CD4-positive, alpha-beta T cell treated with Interleukin-21 for 1 hour (primary cell): ENCODE measurements around the gene HSD17B8.

Experiments
- DNase-seq: peaks from one replicate; pipeline ENCODE4 v3.0.0-alpha.2; 2020

HSD17B8 gene

GRCh38 chr6:33204415-33205190 lies at the start of gene HSD17B8:
TSS of gene HSD17B8 (plus strand) at chr6:33204655. CDS start at chr6:33204669, 14 bp downstream.
- DNase-seq = peak; percentile 94

GRCh38 chr6:33156561-33156960 lies 47.9 kb upstream of the HSD17B8 start:
- DNase-seq = no peak

DNA sequence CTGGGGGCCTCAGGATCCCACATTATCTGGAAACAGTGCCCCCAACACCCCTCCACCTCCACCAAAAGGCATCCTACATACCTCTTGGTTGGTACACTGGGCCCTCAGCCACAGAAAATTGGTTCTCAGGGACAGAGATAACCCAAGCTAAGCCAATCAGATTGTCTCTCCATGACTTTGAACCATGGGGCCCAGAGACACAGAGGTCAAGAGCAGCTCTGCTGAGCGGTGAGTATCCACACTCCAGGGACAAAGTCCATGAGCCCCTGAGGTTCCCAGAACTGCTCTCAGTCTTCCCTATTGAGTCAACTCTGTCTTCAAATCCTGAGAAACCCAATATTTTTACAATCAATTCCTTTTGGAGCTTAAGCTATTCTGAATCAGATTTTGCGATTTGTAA lies 47.5 kb upstream of the HSD17B8 start:
- no peak for DNase-seq

- DNase-seq = no peak
Observed at GRCh38 chr6:33160096-33160495, 44.4 kb upstream of the HSD17B8 start.

DNA sequence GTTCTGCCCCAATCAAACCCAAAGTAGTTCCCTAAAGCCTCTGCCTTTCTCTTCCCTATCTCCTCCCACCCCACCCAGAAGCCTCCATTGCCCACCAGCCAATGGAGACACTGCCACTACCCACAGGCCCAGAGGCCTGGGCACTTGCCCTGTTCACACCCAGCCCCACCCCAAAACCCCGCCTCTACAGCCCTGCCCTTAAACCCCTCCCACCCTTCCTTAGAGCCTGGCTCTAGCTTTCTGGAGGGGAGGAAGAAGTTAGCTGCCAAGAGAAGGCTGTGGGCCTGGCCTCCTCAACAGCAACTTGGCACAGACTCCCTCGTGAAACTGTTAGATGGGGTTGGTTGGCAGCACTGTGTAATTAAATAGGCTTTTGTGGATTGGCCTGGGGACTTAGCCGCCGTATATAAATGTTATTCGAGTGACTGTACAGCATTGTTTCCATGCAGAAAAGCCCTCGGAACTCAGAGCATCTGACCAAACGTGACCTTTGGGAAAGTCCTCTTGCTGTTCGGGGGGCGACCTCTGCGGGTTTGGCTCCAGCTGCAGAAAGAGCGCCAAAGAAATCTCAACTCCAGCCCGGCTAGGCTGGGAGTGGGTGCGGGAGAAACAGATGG lies 43.6 kb upstream of the HSD17B8 start:
- no peak for DNase-seq

DNA sequence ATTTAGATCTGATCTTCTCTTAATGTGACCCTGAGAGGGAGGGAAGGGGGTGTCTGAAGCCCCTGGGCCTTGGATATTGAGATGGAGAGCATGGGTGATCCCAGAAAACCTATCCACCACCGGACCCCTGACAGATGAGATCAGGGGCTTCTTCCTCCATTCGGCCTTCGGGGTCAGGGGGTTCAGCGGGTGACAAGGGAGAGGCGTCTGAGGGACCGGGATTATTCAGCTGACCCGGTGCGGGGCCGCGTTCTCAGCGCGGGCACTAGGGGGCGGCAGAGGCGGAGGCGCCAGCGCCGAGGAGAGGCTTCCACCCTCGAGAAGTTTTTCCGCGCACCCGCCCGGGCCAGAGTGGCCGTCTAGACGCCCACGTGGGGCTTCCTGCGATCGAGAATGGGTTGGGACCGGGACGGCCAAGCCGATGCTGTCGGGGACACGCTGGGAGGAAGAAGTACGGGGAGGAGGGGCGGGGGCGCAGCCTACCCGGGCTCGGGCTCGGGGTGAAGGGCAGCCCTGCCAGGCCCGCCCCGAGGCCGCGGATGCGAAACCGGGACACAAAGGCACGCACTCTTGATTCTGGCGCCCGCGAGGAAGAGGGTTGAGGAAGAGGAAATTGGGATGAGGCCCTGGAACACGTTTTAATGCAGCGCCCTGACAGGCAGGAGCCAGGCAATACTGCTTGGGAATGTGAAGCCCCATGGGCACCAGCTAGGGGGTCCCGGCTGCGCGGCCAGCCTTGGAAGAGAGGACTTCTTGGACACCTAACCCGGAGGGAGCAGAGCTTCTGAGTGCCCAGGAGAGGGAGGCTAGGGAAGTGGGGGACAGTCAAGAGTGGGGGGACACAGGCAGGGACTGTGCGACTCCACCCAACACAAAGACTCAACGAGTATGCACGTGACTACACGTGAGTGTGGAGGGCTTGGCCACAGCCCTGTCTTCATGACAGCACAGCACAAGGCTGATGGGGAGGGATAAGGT lies 42.8 kb upstream of the HSD17B8 start:
- DNase-seq = peak; percentile 84

DNA sequence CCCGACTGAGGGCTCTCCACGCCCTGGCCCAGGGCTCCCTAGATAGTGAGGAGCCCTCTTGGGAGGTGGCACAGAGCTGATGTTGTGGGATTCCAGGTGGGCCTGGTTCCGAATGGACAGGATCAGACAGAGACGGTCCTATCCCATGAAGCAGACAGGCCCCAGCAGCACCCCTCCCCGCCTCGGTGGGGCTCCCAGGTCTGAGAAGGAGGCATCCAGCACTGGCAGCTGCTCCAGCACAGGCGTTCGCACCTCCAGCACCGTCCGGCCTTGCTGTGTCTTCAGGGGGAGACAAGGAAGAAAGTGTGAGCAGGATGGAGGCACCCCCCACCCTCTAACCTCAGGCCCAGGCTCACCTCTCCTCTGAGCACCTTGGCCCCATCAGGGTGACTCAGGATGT lies 40.9 kb upstream of the HSD17B8 start:
- no peak for DNase-seq

GRCh38 chr6:33164176-33164575 lies 40.3 kb upstream of the HSD17B8 start:
- DNase-seq = no peak

DNA sequence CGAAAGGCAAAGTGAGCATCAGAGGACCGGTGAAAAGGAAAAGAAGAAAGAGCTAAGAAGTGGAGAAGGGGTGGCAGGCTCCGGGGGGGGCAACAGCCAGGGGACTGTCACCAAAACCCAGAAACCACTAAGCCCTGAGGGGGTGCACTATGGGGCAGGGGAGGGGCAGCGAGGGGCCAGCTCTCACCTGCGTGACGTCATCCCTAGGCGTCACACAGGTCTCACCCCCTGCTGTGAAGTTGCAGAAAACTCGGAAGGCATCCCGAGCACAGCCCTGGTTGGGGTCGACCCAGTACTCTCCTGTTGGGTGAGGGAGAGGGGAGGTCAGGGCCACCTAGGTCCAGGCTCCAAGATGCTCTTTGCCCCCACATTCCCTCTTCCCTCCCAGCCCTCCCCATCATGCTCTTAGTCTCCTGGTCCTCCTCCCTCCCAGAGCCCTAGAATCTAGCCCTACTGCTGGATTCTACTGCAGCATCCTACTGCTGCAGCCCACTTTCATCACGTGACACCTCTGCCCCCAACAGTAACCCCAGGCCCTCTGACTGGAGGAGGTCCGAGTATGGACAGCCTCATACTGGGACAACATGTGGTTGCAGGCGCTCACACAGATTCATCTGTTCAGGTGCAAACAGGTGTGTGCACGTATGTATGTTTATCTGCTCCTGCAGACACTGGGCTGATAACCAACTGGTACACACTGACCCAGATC lies 39.6 kb upstream of the HSD17B8 start:
- DNase-seq = no peak

DNA sequence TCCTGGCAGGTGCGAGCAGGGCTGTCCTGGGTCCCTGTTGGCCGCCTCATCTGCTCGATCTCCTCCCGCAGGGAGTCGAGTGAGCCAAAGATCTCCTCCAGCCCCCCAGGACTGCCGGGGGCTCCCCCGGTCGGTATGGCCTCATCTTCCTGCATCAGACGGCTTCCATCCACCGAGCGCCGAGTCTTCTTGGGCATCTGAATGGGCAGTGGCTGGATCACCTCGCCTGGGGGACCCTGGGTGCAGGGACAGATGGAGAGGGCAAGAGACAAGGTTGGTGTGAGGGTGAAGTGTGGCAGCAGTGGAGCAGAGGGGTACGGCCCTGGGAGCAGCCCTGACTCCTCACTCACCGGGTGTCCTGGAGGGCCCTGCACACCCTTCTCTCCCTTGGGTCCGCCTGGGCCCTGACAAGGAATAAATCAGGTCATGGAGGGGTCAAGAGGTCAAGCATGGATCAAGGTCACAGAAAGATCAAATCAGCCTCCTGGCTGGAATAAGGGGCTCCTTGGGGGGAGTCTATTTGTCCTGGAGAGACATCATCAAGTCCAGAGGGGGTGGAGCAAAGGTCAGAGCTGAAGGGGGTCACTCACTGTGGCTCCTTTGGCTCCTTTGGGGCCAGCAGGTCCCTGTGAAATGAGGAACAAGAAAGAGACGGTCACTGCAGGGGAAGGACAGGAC lies 38.7 kb upstream of the HSD17B8 start:
- no peak for DNase-seq

DNA sequence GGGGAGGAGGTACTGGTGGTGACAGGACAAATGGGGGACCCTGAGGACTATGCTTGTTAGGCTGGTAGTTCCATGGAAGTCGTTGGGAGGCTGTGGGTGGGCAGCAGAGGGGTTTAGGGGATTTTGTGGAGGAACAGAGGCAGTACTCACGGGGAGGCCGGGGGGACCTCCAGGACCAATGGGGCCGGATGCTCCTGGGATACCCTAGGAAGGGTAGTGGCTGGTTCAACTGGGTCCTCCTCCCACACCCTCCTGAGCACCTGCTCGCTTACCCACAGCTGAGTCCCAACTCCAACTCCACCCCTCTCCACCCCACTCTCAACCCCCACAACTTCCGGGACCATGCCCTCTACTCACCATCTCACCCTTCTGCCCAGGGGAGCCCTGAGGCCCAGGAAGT lies 38.1 kb upstream of the HSD17B8 start:
- no peak for DNase-seq

- no peak for DNase-seq
Observed at GRCh38 chr6:33166811-33167210, 37.6 kb upstream of the HSD17B8 start.

GRCh38 chr6:33167374-33168283 lies 36.8 kb upstream of the HSD17B8 start:
- DNase-seq = no peak

- DNase-seq = no peak
Observed at GRCh38 chr6:33168284-33168601, 36.2 kb upstream of the HSD17B8 start.

DNA sequence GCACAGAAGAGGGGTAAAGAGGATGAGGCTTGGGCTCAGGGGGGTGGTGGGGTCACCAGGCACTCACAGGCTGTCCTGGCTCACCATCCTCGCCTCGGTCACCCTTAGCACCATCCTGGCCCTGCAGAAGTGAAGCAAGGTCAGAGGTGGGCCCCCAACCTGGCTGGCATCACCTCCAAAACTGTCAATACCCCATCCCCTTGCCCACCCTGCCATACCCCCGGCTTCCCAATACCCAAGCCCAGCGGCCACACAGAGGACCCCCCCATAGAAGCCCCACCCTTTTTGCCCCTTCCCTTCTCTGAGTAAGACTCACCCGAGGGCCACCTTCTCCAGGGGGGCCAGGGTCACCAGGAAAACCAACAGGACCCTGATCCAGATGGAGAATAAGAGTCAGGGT lies 35.8 kb upstream of the HSD17B8 start:
- no peak for DNase-seq

DNA sequence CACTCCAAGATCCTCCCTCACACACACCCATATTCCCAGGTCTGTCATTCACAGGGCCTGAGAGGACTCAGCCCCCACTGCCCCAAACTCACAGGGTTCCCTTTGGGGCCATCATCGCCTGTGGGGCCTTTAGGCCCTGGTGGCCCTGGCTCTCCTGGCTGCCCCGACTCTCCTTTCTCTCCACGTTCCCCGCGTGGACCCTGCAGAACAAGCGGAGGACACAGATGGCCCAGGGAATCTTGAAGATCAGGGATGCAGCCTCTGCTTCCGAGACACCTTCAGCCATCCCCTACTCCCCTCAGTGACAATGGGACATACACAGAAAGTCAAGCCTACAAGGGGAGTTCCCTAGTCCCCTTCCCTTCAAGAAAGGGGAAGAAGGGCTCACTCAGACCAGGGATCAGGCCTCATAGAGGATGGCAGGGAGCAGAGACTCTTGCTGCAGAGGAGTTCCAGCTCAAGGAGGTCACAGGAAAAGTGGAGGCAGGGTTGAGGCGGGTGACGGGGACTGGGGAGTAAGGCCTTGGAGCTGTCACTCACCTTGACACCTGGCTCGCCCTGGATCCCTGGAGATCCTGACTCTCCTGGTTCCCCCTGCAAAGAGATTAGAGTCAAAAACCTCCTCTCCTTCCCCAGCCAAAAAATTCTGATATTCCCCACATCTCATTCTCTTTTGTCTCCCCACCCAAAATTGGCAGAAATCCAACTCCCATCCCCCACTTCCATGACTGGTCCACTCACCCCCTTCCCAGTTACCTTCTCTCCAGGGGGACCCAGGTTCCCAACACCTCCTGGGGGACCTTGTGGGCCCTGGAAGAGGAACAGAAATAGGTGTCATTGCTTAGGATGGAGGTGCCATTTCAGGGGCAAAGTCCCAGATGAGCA lies 34.9 kb upstream of the HSD17B8 start:
- no peak for DNase-seq

DNA sequence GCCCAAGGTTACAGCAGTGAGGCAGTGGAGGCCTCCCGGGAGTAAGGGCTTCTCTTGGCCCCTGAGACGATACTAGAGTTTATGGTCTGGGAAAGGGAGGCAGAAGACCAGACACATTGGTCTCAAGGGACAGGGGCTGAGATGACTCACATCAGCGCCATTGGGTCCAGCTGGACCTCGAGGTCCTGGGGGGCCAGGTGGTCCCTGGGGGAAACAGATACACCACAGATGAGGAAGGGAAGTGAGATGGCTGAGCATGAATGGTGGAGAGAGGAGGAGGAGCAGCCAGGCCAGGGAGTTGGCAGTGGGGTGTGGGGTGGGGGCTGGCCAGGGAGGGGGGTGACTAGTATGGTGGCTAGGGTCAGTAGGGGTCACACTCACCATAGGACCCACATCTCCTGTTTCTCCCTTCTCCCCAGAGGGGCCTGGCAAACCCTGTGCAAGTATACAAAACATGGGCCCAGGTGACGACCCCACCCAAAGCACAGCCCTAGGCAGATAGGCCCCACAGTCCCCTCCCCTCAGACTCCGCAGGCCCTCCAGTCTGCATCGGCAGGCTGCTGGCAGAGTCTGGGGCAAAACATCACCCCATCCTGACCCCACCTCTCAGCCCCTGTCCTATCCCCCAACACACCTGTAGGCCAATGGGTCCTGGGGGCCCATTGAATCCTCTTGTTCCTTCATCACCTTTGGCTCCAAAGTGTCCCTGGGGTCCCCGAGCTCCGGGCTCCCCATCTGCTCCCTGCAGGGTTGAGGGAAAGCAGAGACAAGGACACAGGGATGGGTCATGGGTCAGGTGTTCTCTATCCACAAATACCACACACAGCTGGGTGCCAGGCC lies 34.1 kb upstream of the HSD17B8 start:
- DNase-seq = no peak

DNA sequence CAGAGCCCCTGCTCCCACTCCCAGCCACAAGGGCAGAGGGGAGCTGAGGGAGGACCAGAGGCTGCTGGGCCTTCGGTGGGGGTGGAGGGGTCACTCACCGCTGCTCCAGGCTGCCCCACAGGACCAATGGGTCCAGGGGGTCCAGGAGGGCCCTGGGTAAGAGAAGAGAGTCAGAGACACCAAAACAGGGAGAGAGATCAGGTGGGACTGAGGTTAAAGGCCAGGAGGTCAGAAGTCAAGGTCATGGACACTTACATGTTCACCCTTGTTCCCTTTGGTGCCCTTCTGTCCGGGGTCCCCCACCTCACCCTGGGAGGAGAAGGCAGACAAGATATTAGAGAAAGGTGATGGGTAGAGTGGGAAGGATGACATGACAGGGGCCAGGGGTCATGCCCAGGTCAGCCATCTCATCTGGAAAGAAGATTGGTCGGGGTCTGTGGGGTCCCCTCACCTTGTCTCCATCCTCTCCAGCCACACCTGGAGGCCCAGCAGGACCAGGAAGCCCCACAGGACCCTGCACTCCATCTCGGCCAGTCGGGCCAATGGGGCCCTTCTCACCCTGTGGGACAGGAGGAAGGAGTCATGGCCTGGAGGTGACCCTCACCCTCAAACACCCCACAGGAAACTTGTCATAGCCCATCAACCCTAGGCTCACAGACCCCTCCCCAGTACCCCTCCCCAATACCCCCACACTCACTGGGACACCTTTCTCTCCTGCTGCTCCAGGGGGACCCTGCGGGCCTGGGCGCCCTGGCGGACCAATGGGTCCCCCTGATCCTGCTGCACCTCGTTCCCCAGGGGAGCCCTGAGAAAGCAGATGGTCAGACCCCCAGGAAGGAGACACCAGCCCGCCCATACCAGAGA lies 33.2 kb upstream of the HSD17B8 start:
- no peak for DNase-seq
